Hepatocyte (in vitro differentiated cells): Measurements from ENCODE around the gene SLC7A8.

Source experiments
- CTCF ChIP-seq: fragments of 200-600 bp; sonication (generic); IDR thresholded peaks from 2 replicates; pipeline ENCODE4 v1.5.1; 2016; ENCODE audit warnings: antibody characterized with exemption, mild to moderate bottlenecking; ENCODE audit not compliant: poor library complexity
- EZH2 ChIP-seq: fragments of 200-600 bp; sonication (generic); IDR thresholded peaks from 2 replicates; pipeline ENCODE4 v1.6.1; 2016; ENCODE audit warnings: antibody characterized with exemption, mild to moderate bottlenecking, borderline replicate concordance
- EZH2phosphoT487 ChIP-seq: fragments of 200-600 bp; sonication (generic); IDR thresholded peaks from one replicate; pipeline ENCODE4 v1.6.1; 2018; ENCODE audit warnings: antibody characterized with exemption, mild to moderate bottlenecking, low read depth, moderate library complexity; ENCODE audit not compliant: unreplicated experiment, severe bottlenecking

GRCh38 chr14:23080474-23080873 lies 103.0 kb downstream of the SLC7A8 start:
- TF ChIP-seq CTCF (no peak), EZH2phosphoT487 (no peak), EZH2 (no peak)
